GM23338 (cell line): ENCODE results near the gene AP1G2.
A peak's percentile ranks its signal among the peaks of the same experiment; 100 is the strongest.

Experiments used
- CREB1 ChIP-seq: fragments of 250-450 bp; sonication (Bioruptor Pico); IDR thresholded peaks from 2 replicates; pipeline ENCODE4 v1.5.0; 2020; ENCODE audit warnings: low read depth, mild to moderate bottlenecking, moderate library complexity
- EZH2 ChIP-seq: fragments of 200-600 bp; sonication (generic); IDR thresholded peaks from one replicate; pipeline ENCODE4 v1.8.0; 2017; ENCODE audit warnings: antibody characterized with exemption, mild to moderate bottlenecking, low read depth; ENCODE audit not compliant: unreplicated experiment
- EZH2phosphoT487 ChIP-seq: fragments of 200-600 bp; sonication (generic); IDR thresholded peaks from one replicate; pipeline ENCODE4 v1.8.1; 2018; ENCODE audit warnings: antibody characterized with exemption; ENCODE audit not compliant: unreplicated experiment
- JUNB ChIP-seq: IDR thresholded peaks from one replicate; pipeline ENCODE4 v1.6.1; 2016; ENCODE audit warnings: antibody characterized with exemption; ENCODE audit not compliant: unreplicated experiment
- NANOG ChIP-seq: IDR thresholded peaks from 2 replicates; pipeline ENCODE4 v1.6.1; 2016; ENCODE audit warnings: antibody characterized with exemption, borderline replicate concordance
- POLR2AphosphoS5 ChIP-seq: IDR thresholded peaks from 2 replicates; pipeline ENCODE4 v1.6.1; 2016; ENCODE audit warnings: antibody characterized with exemption, low read depth
- STAT1 ChIP-seq: IDR thresholded peaks from one replicate; pipeline ENCODE4 v1.6.1; 2016; ENCODE audit warnings: antibody characterized with exemption; ENCODE audit not compliant: unreplicated experiment
- ZNF331 ChIP-seq: fragments of 250-450 bp; sonication (Bioruptor Pico); IDR thresholded peaks from 2 replicates; pipeline ENCODE4 v1.5.0; 2020; ENCODE audit warnings: low read depth, mild to moderate bottlenecking, moderate library complexity
- TF ChIP-seq, protein P1 (sequence below), 2 experiments: fragments of 200-600 bp in 1 of 2; sonication (generic) in 1 of 2; conservative IDR thresholded peaks; 2 replicates each; pipeline versions ENCODE4 v1.5.1 to v1.6.1; 2016 to 2017; ENCODE audit warnings: antibody characterized with exemption in 2 of 2, low read depth in 2 of 2, mild to moderate bottlenecking in 2 of 2, moderate library complexity in 1 of 2
- TF ChIP-seq, protein P2 (sequence below): IDR thresholded peaks from one replicate; pipeline ENCODE4 v1.6.1; 2018; ENCODE audit warnings: antibody characterized with exemption; ENCODE audit not compliant: unreplicated experiment
- TF ChIP-seq, protein P3 (sequence below): fragments of 250-450 bp; sonication (Bioruptor Pico); IDR thresholded peaks from 2 replicates; pipeline ENCODE4 v1.5.0; 2020; ENCODE audit warnings: mild to moderate bottlenecking, moderate library complexity

GRCh38 chr14:23588884-23589598 is 21.4 kb upstream of the AP1G2 start:
- TF ChIP-seq, protein P1, sequence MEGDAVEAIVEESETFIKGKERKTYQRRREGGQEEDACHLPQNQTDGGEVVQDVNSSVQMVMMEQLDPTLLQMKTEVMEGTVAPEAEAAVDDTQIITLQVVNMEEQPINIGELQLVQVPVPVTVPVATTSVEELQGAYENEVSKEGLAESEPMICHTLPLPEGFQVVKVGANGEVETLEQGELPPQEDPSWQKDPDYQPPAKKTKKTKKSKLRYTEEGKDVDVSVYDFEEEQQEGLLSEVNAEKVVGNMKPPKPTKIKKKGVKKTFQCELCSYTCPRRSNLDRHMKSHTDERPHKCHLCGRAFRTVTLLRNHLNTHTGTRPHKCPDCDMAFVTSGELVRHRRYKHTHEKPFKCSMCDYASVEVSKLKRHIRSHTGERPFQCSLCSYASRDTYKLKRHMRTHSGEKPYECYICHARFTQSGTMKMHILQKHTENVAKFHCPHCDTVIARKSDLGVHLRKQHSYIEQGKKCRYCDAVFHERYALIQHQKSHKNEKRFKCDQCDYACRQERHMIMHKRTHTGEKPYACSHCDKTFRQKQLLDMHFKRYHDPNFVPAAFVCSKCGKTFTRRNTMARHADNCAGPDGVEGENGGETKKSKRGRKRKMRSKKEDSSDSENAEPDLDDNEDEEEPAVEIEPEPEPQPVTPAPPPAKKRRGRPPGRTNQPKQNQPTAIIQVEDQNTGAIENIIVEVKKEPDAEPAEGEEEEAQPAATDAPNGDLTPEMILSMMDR (conservative IDR thresholded peaks at IDR 0.05; ENCODE audit: low read depth in 2 of 2): peak; percentile 73 to 92
- TF ChIP-seq EZH2phosphoT487 (no peak), POLR2AphosphoS5 (no peak), EZH2 (no peak), CREB1 (CRISPR knock-in tag) (no peak), STAT1 (no peak), JUNB (no peak), ZNF331 (CRISPR knock-in tag) (no peak), NANOG (no peak)
- TF ChIP-seq, protein P2, sequence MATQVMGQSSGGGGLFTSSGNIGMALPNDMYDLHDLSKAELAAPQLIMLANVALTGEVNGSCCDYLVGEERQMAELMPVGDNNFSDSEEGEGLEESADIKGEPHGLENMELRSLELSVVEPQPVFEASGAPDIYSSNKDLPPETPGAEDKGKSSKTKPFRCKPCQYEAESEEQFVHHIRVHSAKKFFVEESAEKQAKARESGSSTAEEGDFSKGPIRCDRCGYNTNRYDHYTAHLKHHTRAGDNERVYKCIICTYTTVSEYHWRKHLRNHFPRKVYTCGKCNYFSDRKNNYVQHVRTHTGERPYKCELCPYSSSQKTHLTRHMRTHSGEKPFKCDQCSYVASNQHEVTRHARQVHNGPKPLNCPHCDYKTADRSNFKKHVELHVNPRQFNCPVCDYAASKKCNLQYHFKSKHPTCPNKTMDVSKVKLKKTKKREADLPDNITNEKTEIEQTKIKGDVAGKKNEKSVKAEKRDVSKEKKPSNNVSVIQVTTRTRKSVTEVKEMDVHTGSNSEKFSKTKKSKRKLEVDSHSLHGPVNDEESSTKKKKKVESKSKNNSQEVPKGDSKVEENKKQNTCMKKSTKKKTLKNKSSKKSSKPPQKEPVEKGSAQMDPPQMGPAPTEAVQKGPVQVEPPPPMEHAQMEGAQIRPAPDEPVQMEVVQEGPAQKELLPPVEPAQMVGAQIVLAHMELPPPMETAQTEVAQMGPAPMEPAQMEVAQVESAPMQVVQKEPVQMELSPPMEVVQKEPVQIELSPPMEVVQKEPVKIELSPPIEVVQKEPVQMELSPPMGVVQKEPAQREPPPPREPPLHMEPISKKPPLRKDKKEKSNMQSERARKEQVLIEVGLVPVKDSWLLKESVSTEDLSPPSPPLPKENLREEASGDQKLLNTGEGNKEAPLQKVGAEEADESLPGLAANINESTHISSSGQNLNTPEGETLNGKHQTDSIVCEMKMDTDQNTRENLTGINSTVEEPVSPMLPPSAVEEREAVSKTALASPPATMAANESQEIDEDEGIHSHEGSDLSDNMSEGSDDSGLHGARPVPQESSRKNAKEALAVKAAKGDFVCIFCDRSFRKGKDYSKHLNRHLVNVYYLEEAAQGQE: no peak
- TF ChIP-seq, protein P3, sequence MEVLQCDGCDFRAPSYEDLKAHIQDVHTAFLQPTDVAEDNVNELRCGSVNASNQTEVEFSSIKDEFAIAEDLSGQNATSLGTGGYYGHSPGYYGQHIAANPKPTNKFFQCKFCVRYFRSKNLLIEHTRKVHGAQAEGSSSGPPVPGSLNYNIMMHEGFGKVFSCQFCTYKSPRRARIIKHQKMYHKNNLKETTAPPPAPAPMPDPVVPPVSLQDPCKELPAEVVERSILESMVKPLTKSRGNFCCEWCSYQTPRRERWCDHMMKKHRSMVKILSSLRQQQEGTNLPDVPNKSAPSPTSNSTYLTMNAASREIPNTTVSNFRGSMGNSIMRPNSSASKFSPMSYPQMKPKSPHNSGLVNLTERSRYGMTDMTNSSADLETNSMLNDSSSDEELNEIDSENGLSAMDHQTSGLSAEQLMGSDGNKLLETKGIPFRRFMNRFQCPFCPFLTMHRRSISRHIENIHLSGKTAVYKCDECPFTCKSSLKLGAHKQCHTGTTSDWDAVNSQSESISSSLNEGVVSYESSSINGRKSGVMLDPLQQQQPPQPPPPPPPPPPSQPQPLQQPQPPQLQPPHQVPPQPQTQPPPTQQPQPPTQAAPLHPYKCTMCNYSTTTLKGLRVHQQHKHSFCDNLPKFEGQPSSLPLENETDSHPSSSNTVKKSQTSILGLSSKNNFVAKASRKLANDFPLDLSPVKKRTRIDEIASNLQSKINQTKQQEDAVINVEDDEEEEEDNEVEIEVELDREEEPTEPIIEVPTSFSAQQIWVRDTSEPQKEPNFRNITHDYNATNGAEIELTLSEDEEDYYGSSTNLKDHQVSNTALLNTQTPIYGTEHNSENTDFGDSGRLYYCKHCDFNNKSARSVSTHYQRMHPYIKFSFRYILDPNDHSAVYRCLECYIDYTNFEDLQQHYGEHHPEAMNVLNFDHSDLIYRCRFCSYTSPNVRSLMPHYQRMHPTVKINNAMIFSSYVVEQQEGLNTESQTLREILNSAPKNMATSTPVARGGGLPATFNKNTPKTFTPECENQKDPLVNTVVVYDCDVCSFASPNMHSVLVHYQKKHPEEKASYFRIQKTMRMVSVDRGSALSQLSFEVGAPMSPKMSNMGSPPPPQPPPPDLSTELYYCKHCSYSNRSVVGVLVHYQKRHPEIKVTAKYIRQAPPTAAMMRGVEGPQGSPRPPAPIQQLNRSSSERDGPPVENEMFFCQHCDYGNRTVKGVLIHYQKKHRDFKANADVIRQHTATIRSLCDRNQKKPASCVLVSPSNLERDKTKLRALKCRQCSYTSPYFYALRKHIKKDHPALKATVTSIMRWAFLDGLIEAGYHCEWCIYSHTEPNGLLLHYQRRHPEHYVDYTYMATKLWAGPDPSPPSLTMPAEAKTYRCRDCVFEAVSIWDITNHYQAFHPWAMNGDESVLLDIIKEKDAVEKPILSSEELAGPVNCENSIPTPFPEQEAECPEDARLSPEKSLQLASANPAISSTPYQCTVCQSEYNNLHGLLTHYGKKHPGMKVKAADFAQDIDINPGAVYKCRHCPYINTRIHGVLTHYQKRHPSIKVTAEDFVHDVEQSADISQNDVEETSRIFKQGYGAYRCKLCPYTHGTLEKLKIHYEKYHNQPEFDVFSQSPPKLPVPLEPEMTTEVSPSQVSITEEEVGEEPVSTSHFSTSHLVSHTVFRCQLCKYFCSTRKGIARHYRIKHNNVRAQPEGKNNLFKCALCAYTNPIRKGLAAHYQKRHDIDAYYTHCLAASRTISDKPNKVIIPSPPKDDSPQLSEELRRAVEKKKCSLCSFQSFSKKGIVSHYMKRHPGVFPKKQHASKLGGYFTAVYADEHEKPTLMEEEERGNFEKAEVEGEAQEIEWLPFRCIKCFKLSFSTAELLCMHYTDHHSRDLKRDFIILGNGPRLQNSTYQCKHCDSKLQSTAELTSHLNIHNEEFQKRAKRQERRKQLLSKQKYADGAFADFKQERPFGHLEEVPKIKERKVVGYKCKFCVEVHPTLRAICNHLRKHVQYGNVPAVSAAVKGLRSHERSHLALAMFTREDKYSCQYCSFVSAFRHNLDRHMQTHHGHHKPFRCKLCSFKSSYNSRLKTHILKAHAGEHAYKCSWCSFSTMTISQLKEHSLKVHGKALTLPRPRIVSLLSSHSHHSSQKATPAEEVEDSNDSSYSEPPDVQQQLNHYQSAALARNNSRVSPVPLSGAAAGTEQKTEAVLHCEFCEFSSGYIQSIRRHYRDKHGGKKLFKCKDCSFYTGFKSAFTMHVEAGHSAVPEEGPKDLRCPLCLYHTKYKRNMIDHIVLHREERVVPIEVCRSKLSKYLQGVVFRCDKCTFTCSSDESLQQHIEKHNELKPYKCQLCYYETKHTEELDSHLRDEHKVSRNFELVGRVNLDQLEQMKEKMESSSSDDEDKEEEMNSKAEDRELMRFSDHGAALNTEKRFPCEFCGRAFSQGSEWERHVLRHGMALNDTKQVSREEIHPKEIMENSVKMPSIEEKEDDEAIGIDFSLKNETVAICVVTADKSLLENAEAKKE (CRISPR knock-in tag): no peak
